GM12878 (cell line): ENCODE data around the gene C2orf80. TPM values are rescaled to one million over a fixed set of nuclear protein-coding genes. Genes with fewer than 3 reads are reported as not detected.

Experiments
- ATAC-seq: fragments of 200-7000 bp; cut with Tn5 transposase; 3 replicates; pipeline ENCODE4 v1.9.1; 2020; ENCODE audit warnings: mild to moderate bottlenecking, moderate library complexity
- BruUV-seq: library from RNA; stranded (reverse); fragments of 400-500 nt; replicated peaks from 2 replicates; lab custom pipeline; 2021; lab: Mats Ljungman, UMichigan
- CTCF ChIA-PET: fragments of 300-600 bp; sonication (Branson Sonifier 250); formaldehyde crosslinking; extraction: SDS; loops from one replicate; lab custom pipeline; 2021; ENCODE audit warnings: inconsistent platforms; lab: Yijun Ruan, JAX
- POLR2A ChIA-PET: fragments of 350-600 bp; formaldehyde crosslinking; extraction: SDS; loops from one replicate; lab custom pipeline; 2021; ENCODE audit warnings: inconsistent platforms; lab: Charles Lee
- RAD21 ChIA-PET: fragments of 300-600 bp; sonication (Branson Sonifier 250); formaldehyde crosslinking; loops from one replicate; lab custom pipeline; 2023; ENCODE audit warnings: antibody characterized with exemption; ENCODE audit not compliant: unreplicated experiment; lab: Charles Lee
- SMC1A ChIA-PET: fragments of 300-600 bp; sonication (Branson Sonifier 250); formaldehyde crosslinking; loops from one replicate; lab custom pipeline; 2023; ENCODE audit not compliant: unreplicated experiment, uncharacterized antibody; lab: Charles Lee
- DNase-seq: peaks from one replicate; pipeline ENCODE4 v3.0.0-alpha.2; 2011; ENCODE audit warnings: low read depth, low spot score
- FAIRE-seq: peaks from 3 replicates; lab custom pipeline; 2011; peaks lifted over from hg19 to GRCh38; lab: Jason Lieb, UNC
- H2AFZ ChIP-seq: 2 replicates; pipeline ENCODE4 v1.6.0; 2011; ENCODE audit warnings: low read depth, low read length, control low read depth; ENCODE audit not compliant: control insufficient read depth
- H3K27ac ChIP-seq: 2 replicates; pipeline ENCODE4 v1.5.1; 2011; ENCODE audit warnings: control low read depth; ENCODE audit not compliant: control insufficient read depth, insufficient read depth
- H3K27me3 ChIP-seq, 2 experiments: replicated peaks in 1 of 2; 2 replicates each; pipeline versions ENCODE4 v1.6.0 to v1.6.1; 2011; ENCODE audit warnings: low read length in 1 of 2; ENCODE audit not compliant: control insufficient read depth in 2 of 2, insufficient read depth in 2 of 2
- H3K36me3 ChIP-seq, 2 experiments: 2 replicates each; pipeline ENCODE4 v1.5.1; 2011; ENCODE audit warnings: low read length in 1 of 2; ENCODE audit not compliant: control insufficient read depth in 2 of 2, insufficient read depth in 2 of 2
- H3K4me1 ChIP-seq: 2 replicates; pipeline ENCODE4 v1.6.1; 2011; ENCODE audit warnings: mild to moderate bottlenecking, low read length, moderate library complexity, mixed read lengths; ENCODE audit not compliant: control insufficient read depth, insufficient read depth
- H3K4me2 ChIP-seq: 2 replicates; pipeline ENCODE4 v1.6.0; 2011; ENCODE audit warnings: control low read depth; ENCODE audit not compliant: control insufficient read depth, insufficient read depth
- H3K4me3 ChIP-seq: fragments of 200-600 bp; sonication (generic); 2 replicates; pipeline ENCODE4 v1.5.1; 2016
- H3K79me2 ChIP-seq: 2 replicates; pipeline ENCODE4 v1.6.0; 2011; ENCODE audit warnings: low read length; ENCODE audit not compliant: control insufficient read depth, insufficient read depth
- H3K9ac ChIP-seq: 2 replicates; pipeline ENCODE4 v1.8.0; 2011; ENCODE audit warnings: low read length, control low read depth, mixed read lengths; ENCODE audit not compliant: control insufficient read depth, insufficient read depth
- H3K9me3 ChIP-seq: replicated peaks from 3 replicates; pipeline ENCODE4 v1.5.1; 2011; ENCODE audit warnings: mild to moderate bottlenecking, low read length; ENCODE audit not compliant: control insufficient read depth, insufficient read depth
- H4K20me1 ChIP-seq: 2 replicates; pipeline ENCODE4 v1.6.0; 2011; ENCODE audit not compliant: control insufficient read depth, insufficient read depth
- ASH2L ChIP-seq: fragments of 300-600, 200-600 bp; sonication (generic); IDR thresholded peaks from 2 replicates; pipeline ENCODE4 v1.6.1; 2017; ENCODE audit warnings: low read depth, mild to moderate bottlenecking, borderline replicate concordance
- BMI1 ChIP-seq: fragments of 450-650 bp; IDR thresholded peaks from 2 replicates; pipeline ENCODE4 v1.6.1; 2016; ENCODE audit warnings: mild to moderate bottlenecking, moderate library complexity, borderline replicate concordance
- CTCF ChIP-seq, 3 experiments: IDR thresholded peaks in 2 of 3; conservative IDR thresholded peaks in 1 of 3; 2 replicates each; pipeline ENCODE4 v1.5.1; 2011; ENCODE audit warnings: low read depth in 3 of 3, low read length in 3 of 3, mild to moderate bottlenecking in 3 of 3, control low read depth in 2 of 3, moderate library complexity in 2 of 3, inconsistent platforms in 1 of 3, mixed read lengths in 1 of 3; ENCODE audit not compliant: control insufficient read depth in 2 of 3, insufficient read depth in 1 of 3; ENCODE audit errors: extremely low read depth in 1 of 3
- KDM1A ChIP-seq: fragments of 200-600 bp; sonication (generic); IDR thresholded peaks from 2 replicates; pipeline ENCODE4 v1.6.1; 2016; ENCODE audit warnings: borderline replicate concordance
- MTA2 ChIP-seq: fragments of 450-650 bp; IDR thresholded peaks from 2 replicates; pipeline ENCODE4 v1.6.1; 2016; ENCODE audit warnings: low read depth, mild to moderate bottlenecking, moderate library complexity
- NFYB ChIP-seq: IDR thresholded peaks from 2 replicates; pipeline ENCODE4 v1.6.1; 2011; ENCODE audit warnings: low read depth, mild to moderate bottlenecking, low read length, improper control_type of control experiment, moderate library complexity; ENCODE audit not compliant: insufficient read depth
- RFX5 ChIP-seq: IDR thresholded peaks from 2 replicates; pipeline ENCODE4 v1.6.1; 2011; ENCODE audit warnings: low read depth, low read length, improper control_type of control experiment
- TCF12 ChIP-seq: IDR thresholded peaks from 2 replicates; pipeline ENCODE4 v1.6.1; 2011; ENCODE audit warnings: low read depth, mild to moderate bottlenecking, low read length
- WGBS: methylation state at CpG from one replicate; pipeline ENCODE4 v1.1.6; 2016; ENCODE audit warnings: low lambda C conversion rate; ENCODE audit not compliant: insufficient replicate concordance, insufficient coverage; ENCODE audit errors: missing lambda C conversion rate; 5-methylcytosine and 5-hydroxymethylcytosine counted together
- in situ Hi-C: fragments of 300-500 bp; cut with MboI; formaldehyde crosslinking; loops from 9 replicates; pipeline ENCODE4 v1.14.3; 2018; ENCODE audit warnings: mixed read lengths
- intact Hi-C: fragments of 100-400 bp; cut with micrococcal nuclease; formaldehyde crosslinking; loops from one replicate; pipeline ENCODE4 v1.14.2; 2022; ENCODE audit not compliant: unreplicated experiment
- polyA plus RNA-seq, 11 experiments: library from polyadenylated mRNA; depleted of rRNA in 4 of 11; unstranded in 6 of 11; stranded (reverse) in 5 of 11; fragments of >200 nt; fragmentation: Nextera tagmentation in 4 of 11; fragmentation: Illumina TruSeq in 1 of 11; extraction: Ambion mirVana in 4 of 11; extraction: Trizol in 1 of 11; gene quantifications; 1 replicate in 1 of 11; 2 replicates in 10 of 11; pipeline versions ENCODE4 v1.2.1 to v1.2.3, GENCODE V29; 2011 to 2016; ENCODE audit warnings: inconsistent platforms in 2 of 11, missing spikeins in 2 of 11, low read depth in 1 of 11
- total RNA-seq, 4 experiments: library from RNA; depleted of rRNA in 3 of 4; stranded (reverse); fragments of >200 nt in 3 of 4; fragmentation: Illumina TruSeq in 1 of 4; extraction: Trizol in 1 of 4; gene quantifications; 2 replicates each; pipeline versions ENCODE4 v1.2.1 to v1.2.3, GENCODE V29; 2013 to 2021

The C2orf80 gene
- total and polyA plus RNA-seq, 10 of the 15 experiments (the other 5 are each of a cell fraction or from before 2014, with no cell fraction given): not detected

DNA sequence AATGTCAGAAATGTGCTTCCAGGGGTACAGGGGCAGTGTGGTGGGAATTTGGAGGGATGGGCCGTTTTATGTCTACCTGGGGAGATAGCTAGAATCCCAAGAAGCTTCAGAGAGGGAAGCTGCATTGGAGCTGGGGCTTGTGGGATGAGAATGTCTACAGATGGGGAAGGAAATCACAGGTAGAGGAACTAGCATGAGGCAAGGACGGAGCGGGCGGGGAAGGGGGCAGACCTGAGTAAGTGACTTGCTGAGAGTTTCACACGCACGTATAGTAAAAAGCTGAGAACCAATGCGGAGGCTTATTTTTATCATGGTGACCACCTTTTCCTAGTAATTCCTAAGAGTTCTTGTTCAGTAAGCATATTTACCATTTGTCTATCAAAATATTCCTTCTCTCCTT, 6.3 kb downstream of the C2orf80 start:
- CTCF ChIA-PET: interaction anchor here (3.0 kb wide), 1 partner anchor 8 kb away, joined by 18 read pairs; no protein-coding TSS in a partner anchor
- Histone ChIP-seq H3K4me2 (no peak overlapping the region), H3K27me3 (peaks cover 0 to 6% of the 10 kb centered on the region in 2 experiments; a peak in 1 of 4 replicates), H4K20me1 (no peaks in the 10 kb centered on the region), H3K27ac (no peak overlapping the region), H3K79me2 (no peaks in the 10 kb centered on the region), H3K9ac (no peak overlapping the region), H3K4me3 (no peak overlapping the region), H2AFZ (no peak overlapping the region), H3K9me3 (no peaks in the 10 kb centered on the region), H3K36me3 (no peaks in the 10 kb centered on the region), H3K4me1 (no peaks in the 10 kb centered on the region)
- no TSS peak for BruUV-seq
- ATAC-seq: no peak
- no peak for FAIRE-seq
- in situ Hi-C loops (loop anchor here (25.0 kb wide), 1 partner anchor 1029 kb away; no protein-coding TSS in a partner anchor), intact Hi-C loops (no loop called here)
- SMC1A ChIA-PET: no interaction called here
- RAD21 ChIA-PET: no interaction called here
- TF ChIP-seq KDM1A (no peak), RFX5 (no peak), TCF12 (no peak), ASH2L (no peak), CTCF (IDR thresholded peaks at IDR 0.05 in 2 of 3, conservative IDR thresholded peaks at IDR 0.05 in 1 of 3; ENCODE audit: control insufficient read depth in 2 of 3, extremely low read depth in 1 of 3, insufficient read depth in 1 of 3, low read depth in 3 of 3, low read length in 3 of 3) (no peak), MTA2 (no peak), BMI1 (no peak), NFYB (no peak)
- 51% methylated on average over 7 of the region's 7 CpGs for WGBS
- POLR2A ChIA-PET: no interaction called here
- DNase-seq: no peak
